Sigmoid colon (tissue), 7 donors: ENCODE measurements around the gene BANP. TPM values are rescaled to one million over a fixed set of nuclear protein-coding genes. Genes with fewer than 3 reads are reported as not detected.
"Not testable (repeated sequence)": the region's sequence is repeated elsewhere in the genome, so short reads cannot be mapped to it uniquely, and the experiment has no call there.

Experiments
- DNase-seq: peaks from one replicate; pipeline ENCODE4 v3.0.0-alpha.2; 2019
- H3K27ac ChIP-seq, 4 donors: fragments of 200-600 bp; sonication (generic); one replicate each; pipeline ENCODE4 v1.5.1; 2016 to 2019; ENCODE audit warnings: mild to moderate bottlenecking in 1 of 4
- H3K27me3 ChIP-seq, 3 donors: fragments of 200-600 bp; sonication (generic); one replicate each; pipeline ENCODE4 v1.5.1; 2019; ENCODE audit warnings: mild to moderate bottlenecking in 1 of 3
- H3K36me3 ChIP-seq, 4 donors: fragments of 200-600 bp; sonication (generic); one replicate each; pipeline ENCODE4 v1.5.1; 2016 to 2019
- H3K4me1 ChIP-seq, 4 donors: fragments of 200-600 bp; sonication (generic); one replicate each; pipeline ENCODE4 v1.5.1; 2017 to 2019
- H3K4me3 ChIP-seq, 4 donors: fragments of 200-600 bp; sonication (generic); one replicate each; pipeline ENCODE4 v1.5.1; 2017 to 2019; ENCODE audit warnings: mild to moderate bottlenecking in 2 of 4, moderate library complexity in 1 of 4
- H3K9me3 ChIP-seq, 4 donors: fragments of 200-600 bp in 3 of 4; sonication (generic) in 3 of 4; one replicate each; pipeline versions ENCODE4 v1.5.1 to v1.6.1; 2013 to 2019
- EP300 ChIP-seq, 4 donors: sonication (generic); formaldehyde crosslinking; IDR thresholded peaks; one replicate each; pipeline ENCODE4 v1.6.1; 2017; ENCODE audit warnings: antibody characterized with exemption in 4 of 4
- POLR2A ChIP-seq, 2 donors: fragments of 450-650 bp; IDR thresholded peaks; one replicate each; pipeline ENCODE4 v1.6.1; 2016; ENCODE audit warnings: antibody characterized with exemption in 2 of 2, mild to moderate bottlenecking in 2 of 2, moderate library complexity in 2 of 2
- POLR2AphosphoS5 ChIP-seq, 4 donors: sonication (generic); formaldehyde crosslinking; IDR thresholded peaks; one replicate each; pipeline ENCODE4 v1.6.1; 2017; ENCODE audit warnings: antibody characterized with exemption in 4 of 4
- WGBS, 2 donors: extraction: QIAGEN DNeasy Blood & Tissue Kit; methylation state at CpG; one replicate each; pipeline ENCODE4 v1.1.7; 2013; 5-methylcytosine and 5-hydroxymethylcytosine counted together
- intact Hi-C: fragments of 100-400 bp; cut with DNase I; formaldehyde crosslinking; loops from one replicate; pipeline ENCODE4 v1.15.1; 2023
- polyA plus RNA-seq, 3 donors: library from polyadenylated mRNA; stranded (reverse); fragments of 200-250 nt; gene quantifications; one replicate each; pipeline ENCODE4 v1.2.3, GENCODE V29; 2013
- total RNA-seq, 4 donors: library from RNA; depleted of rRNA; stranded (reverse); fragments of >200 nt; gene quantifications; one replicate each; pipeline ENCODE4 v1.1.0, GENCODE V29; 2016
- TF ChIP-seq, protein P1 (sequence below), 4 experiments: fragments of 450-650 bp in 3 of 4; fragments of 200-600 bp in 1 of 4; IDR thresholded peaks; one replicate each; pipeline ENCODE4 v1.5.1; 2016 to 2019; ENCODE audit warnings: antibody characterized with exemption in 4 of 4, mild to moderate bottlenecking in 3 of 4, moderate library complexity in 2 of 4
- donor health status: healthy with polysubstance abuse.
- donor health status: Bipolar disorder and iron deficiency.
- donor health status: healthy.

Gene BANP
- total and polyA plus RNA-seq, 7 donors: 8.4 to 31.0 (median 17.4) TPM

DNA sequence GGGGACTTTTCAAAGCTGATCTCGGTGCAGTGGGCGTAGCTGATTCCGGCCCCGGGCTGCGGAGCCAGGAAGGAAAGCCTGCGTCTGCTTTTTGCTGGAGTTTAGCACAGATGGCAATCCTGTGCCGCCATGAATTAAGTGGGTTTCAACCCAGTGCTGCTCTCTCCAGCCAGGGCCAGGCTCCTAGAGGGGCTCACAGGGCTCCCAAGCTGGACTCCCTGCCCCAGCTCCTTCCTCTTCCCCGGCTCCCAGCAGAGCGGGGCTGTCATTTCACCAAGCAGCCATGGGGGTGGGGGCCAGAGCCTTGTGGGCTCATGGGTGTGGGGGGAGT, 140.7 kb downstream of the BANP start:
- intact Hi-C loops, H3K4me3 ChIP-seq, H3K36me3 ChIP-seq, H3K27me3 ChIP-seq, H3K27ac ChIP-seq, DNase-seq, H3K4me1 ChIP-seq, H3K9me3 ChIP-seq: not testable (repeated sequence)
- WGBS, 2 donors: 42 to 58% methylated on average over 9 of the region's 9 CpGs

DNA sequence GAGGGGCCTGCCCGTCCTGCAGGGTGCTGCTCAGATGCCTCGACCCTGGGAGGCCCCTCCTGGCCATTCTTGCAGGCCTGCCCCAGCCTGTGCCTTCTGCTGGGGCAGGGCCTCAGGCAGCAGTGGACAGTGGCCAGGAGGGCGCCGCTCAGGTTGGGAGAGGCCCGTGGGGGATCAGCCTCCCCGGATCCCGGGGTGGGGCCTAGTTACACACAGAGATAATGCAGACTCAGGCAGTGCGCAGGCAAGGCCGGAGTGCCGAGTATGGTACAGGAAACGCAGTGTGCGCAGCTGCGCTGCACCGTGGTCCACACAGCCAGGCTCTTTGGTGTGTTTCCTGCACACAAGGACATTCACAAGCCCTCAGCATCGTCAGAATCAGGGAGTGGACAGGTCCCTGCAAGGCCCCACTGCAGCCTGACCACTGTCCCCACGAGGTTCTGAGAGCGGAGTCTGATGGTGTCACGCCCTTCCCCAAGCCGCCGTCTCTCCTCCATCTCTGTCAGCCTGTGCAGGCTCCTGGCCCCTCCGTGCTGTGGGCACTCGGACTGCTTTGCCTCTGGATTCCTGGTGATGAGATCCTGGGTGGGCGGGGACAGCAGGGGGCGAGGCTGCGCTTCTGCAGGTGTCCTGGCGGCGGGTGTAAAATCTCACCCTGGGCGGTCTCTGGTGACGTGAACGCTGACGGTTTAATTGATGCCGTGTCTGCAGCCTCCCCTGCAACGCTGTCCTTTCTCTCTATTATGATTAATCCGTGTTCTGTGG, 141.7 kb downstream of the BANP start:
- H3K4me1 ChIP-seq, intact Hi-C loops, H3K9me3 ChIP-seq, H3K27me3 ChIP-seq, H3K36me3 ChIP-seq, H3K4me3 ChIP-seq, H3K27ac ChIP-seq, DNase-seq: not testable (repeated sequence)
- 47 to 80% methylated on average over 32 to 33 of the region's 34 CpGs for WGBS, 2 donors

DNA sequence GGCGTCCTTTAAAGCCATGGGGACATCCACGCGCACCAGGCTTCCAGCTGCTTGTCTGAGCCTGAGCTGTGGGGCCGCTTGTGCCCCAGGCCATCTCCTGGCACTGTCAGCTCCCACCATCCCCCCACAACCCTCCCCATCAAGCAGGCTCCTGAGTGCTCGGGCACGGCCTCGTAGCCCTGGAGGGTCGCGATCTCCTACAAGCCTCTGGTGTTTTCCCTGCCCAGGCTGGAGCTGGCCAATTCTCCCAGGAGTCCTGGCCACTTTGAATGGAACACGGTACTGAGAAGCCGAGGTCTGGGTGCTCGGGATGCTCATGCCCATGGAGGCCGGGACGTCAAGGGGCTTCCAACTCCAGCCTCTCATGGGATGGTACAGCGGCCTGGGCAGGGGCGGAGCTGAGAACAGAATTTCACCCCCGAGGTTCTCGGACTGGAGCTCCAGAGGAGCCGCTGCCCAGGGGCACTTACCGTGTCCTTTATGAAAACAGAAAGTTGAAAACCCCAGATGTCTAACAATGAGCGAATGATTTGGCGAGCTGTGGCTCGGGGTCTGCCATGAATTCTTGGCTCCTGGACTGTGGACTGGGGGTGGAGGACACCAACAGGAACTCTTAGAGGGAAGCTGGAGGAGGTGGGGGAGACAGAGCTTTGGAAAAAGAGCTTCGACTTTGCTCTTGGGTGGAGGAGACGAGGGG, 142.5 kb downstream of the BANP start:
- 78 to 81% methylated on average over 22 of the region's 25 CpGs for WGBS, 2 donors
- H3K4me1 ChIP-seq, intact Hi-C loops, H3K27ac ChIP-seq, H3K4me3 ChIP-seq, H3K9me3 ChIP-seq, DNase-seq, H3K27me3 ChIP-seq, H3K36me3 ChIP-seq: not testable (repeated sequence)

DNA sequence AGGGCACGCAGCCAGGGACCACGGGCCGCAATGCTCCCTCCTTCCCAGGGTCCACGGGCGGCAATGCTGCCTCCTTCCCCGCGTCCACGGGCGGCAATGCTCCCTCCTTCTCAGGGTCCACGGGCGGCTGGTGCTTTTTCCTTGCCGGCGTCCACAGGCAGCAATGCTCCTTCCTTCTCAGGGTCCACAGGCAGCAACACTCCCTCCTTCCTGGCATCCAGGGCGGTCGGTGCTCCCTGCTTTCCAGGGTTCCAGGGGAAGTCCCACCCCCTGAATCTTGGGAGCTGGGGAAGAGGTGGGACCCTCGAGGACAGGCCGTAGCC, 143.0 kb downstream of the BANP start:
- H3K9me3 ChIP-seq, H3K27ac ChIP-seq, H3K4me1 ChIP-seq, intact Hi-C loops, H3K4me3 ChIP-seq, DNase-seq, H3K36me3 ChIP-seq: not testable (repeated sequence)
- 79 to 88% methylated on average over 17 of the region's 17 CpGs for WGBS, 2 donors
- H3K27me3 ChIP-seq: peaks cover 0 to 13% (median 6%) of the 10 kb centered on the region in 3 donors

DNA sequence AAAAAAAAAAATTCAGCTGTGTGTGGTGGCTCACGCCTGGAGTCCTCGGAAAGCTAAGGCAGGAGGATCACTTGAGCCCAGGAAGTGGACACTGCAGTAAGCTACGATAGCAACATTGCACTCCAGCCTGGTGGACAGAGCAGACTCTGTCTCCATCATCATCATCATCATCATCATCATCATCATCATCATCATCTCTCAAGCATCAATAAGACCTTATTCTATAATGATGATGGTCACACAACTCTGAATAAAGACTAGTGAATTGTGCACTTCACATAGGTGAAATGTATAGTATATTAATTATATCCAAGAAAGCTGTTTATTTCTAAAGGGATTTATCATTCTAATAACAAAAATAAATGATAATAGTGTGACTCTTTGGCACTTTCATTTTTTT, 143.7 kb downstream of the BANP start:
- intact Hi-C loops, H3K4me3 ChIP-seq: not testable (repeated sequence)
- WGBS, 2 donors: 88 to 90% methylated on average over 3 of the region's 3 CpGs

DNA sequence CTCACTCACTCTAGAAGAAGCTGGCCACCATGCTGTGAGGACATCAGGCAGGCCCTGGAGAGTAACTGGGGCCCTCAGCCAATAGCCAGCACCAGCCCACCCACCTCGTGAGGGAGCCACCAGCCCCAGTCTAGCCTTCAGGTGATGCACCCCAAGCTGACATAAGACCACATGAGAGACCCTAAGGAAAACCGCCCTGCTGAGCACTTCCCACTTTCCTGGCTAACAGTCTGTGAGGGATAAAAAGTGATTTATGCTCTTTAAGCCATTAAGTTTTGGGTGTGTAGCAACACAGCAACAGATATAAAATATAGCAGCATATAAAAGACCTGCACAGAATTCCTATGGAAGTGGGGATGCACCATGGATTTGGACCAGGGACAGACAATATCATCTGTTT, 145.4 kb downstream of the BANP start:
- WGBS, 2 donors: 64 to 82% methylated on average over 2 of the region's 2 CpGs
- H3K4me3 ChIP-seq: not testable (repeated sequence)

More for the DNA sequence above, 143.7 kb downstream of the BANP start:
- H3K27me3 ChIP-seq: peaks cover 0 to 19% (median 7%) of the 10 kb centered on the region in 3 donors
- not testable (repeated sequence) for H3K9me3 ChIP-seq, H3K4me1 ChIP-seq, DNase-seq, H3K27ac ChIP-seq, H3K36me3 ChIP-seq

DNA sequence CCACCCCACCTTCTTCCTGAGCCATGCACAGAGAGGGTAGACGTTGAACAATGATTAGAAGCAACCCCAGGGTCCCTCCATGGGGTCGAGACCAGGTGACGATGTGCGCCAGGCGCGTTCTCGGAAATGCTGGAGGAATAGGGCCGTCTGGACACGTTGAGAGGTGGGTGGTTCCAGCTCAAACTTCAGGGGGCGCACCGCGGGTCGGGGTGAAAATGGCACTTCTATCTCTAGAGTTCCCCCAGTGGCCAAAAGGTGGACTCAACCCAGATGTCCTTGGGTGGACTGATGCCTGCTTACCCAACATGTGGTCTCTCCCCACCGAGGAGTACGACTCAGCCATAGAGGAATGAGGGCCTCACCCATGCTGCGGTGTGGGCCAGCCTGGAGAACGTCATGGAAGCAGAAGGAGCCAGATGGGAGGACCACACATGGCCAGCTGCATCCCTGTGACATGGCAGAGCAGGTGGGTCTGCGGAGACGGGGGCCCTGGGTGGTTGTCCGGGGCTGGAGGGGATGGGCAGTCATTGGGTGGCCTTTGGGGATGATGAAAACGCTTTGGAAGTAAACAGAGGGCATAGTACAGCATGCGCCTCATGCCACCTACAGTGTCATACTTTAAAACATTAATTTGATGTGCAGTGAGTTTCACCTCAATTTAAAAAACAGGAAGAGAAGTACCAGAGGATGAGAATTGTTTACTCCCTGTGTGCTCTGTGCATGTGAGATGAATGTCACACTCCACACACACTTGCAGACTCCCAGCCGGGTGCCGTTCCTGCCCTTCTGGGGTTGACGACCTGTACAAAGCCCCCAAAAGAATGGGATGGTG, 147.7 kb downstream of the BANP start:
- H3K36me3 ChIP-seq, intact Hi-C loops, H3K4me3 ChIP-seq, H3K27ac ChIP-seq, DNase-seq, H3K9me3 ChIP-seq: not testable (repeated sequence)
- 85 to 87% methylated on average over 25 of the region's 25 CpGs for WGBS, 2 donors
- Histone ChIP-seq H3K4me1 (peaks cover 0 to 13% (median 6%) of the 10 kb centered on the region in 4 donors), H3K27me3 (peaks cover 6 to 56% (median 37%) of the 10 kb centered on the region in 3 donors)

More for the DNA sequence above, 145.4 kb downstream of the BANP start:
- H3K9me3 ChIP-seq, DNase-seq, intact Hi-C loops, H3K36me3 ChIP-seq, H3K27ac ChIP-seq: not testable (repeated sequence)
- Histone ChIP-seq H3K27me3 (peaks cover 6 to 37% (median 23%) of the 10 kb centered on the region in 3 donors), H3K4me1 (peaks cover 0 to 13% (median 6%) of the 10 kb centered on the region in 4 donors)

DNA sequence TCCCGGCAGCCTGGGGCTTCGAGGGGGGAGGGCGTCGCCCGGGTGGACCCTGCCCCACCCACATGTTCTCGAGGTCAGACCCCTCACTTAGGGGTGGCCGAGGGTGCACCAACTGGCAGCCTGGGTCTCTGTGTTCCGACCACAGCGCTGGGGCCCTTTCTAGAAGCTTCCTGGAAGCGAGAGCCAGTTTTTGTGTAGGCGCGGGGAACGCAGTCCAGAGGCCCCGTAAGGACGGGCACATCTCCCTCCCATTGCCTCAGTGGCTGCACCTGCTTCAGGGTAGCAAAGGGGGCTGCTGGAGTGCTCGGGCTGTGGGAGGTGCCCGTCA, 148.3 kb downstream of the BANP start:
- intact Hi-C loops: no loop called here
- Histone ChIP-seq H3K36me3 (no peaks in the 10 kb centered on the region), H3K4me3 (no peak overlapping the region), H3K27me3 (peaks cover 6 to 56% (median 37%) of the 10 kb centered on the region in 3 donors), H3K4me1 (peaks cover 0 to 13% (median 6%) of the 10 kb centered on the region in 4 donors), H3K9me3 (peaks cover 2 to 7% (median 6%) of the 10 kb centered on the region in 4 donors), H3K27ac (no peak overlapping the region)
- DNase-seq: no peak
- WGBS, 2 donors: 73 to 85% methylated on average over 17 of the region's 17 CpGs
- TF ChIP-seq POLR2AphosphoS5 (IDR thresholded peaks at IDR 0.05) (no peak), POLR2A (IDR thresholded peaks at IDR 0.05) (no peak), EP300 (IDR thresholded peaks at IDR 0.05) (no peak)
- TF ChIP-seq, protein P1, sequence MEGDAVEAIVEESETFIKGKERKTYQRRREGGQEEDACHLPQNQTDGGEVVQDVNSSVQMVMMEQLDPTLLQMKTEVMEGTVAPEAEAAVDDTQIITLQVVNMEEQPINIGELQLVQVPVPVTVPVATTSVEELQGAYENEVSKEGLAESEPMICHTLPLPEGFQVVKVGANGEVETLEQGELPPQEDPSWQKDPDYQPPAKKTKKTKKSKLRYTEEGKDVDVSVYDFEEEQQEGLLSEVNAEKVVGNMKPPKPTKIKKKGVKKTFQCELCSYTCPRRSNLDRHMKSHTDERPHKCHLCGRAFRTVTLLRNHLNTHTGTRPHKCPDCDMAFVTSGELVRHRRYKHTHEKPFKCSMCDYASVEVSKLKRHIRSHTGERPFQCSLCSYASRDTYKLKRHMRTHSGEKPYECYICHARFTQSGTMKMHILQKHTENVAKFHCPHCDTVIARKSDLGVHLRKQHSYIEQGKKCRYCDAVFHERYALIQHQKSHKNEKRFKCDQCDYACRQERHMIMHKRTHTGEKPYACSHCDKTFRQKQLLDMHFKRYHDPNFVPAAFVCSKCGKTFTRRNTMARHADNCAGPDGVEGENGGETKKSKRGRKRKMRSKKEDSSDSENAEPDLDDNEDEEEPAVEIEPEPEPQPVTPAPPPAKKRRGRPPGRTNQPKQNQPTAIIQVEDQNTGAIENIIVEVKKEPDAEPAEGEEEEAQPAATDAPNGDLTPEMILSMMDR (IDR thresholded peaks at IDR 0.05): no peak

DNA sequence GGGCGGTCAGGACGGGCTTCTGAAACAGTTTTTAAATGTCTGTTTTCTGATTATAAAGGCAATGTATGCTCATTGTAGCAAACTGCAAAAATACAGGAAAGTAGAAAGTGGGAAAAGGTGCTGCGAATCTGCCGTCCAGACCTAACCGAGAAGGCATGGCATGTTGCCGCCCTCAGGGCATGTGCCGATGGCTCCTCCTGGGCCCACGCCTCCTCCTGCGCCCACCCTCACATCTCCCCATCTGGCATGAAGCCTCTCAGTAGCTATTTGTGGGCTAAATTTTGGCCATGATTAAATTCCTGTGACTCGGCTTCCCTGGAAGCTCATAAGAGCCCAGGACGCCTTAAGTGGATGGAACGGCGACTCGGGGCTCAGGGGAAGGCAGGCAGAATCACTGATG, 148.7 kb downstream of the BANP start:
- intact Hi-C loops, H3K36me3 ChIP-seq, DNase-seq, H3K9me3 ChIP-seq, H3K4me3 ChIP-seq, H3K27ac ChIP-seq: not testable (repeated sequence)
- H3K27me3 ChIP-seq: peaks cover 6 to 56% (median 37%) of the 10 kb centered on the region in 3 donors
- WGBS, 2 donors: 84 to 86% methylated on average over 14 of the region's 14 CpGs
- peaks cover 0 to 13% (median 6%) of the 10 kb centered on the region in 4 donors for H3K4me1 ChIP-seq

DNA sequence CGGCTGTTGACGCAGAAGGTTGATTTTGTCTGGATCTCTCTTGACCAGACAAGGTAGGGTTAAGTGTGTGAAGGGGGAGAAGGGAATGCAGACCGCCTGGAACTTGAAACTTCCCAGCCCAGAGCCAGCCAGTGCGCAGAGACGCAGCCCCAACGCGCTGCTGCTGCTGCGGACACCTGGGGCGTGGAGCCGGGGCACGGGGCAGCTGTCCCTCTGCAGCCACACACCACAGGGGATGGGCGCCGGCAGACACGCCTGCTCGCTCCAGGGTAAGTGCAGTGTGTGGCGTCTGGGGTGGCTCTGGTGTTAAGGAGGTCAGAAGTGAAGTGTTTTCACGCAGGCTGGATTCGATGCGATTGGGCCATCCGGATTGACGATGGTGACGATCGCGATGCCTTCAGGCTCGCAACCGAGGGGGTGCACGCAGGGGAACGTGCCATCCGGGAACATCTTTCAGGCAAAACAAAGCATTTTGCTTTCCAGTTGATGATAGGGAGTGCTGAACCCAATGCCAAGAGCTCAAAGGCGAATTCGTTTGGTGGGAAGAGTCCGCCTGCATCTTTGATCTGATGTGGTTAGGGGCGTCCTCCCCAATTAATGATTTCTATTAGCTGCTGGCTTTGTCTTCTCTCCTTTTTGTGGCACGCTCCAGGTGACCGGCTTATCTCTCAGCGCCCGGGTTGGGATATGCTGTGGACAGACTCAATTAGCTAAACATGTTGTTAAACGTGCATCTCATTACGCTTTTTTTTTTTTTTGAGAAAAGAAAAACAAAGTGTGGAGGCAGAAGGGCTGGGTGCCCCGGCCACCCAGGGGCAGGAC, 149.8 kb downstream of the BANP start:
- H3K4me3 ChIP-seq: peak overlapping the region in 2 of 4 donors; percentile 10 to 19
- DNase-seq, intact Hi-C loops, H3K27ac ChIP-seq, H3K9me3 ChIP-seq, H3K36me3 ChIP-seq: not testable (repeated sequence)
- peaks cover 0 to 13% (median 6%) of the 10 kb centered on the region in 4 donors for H3K4me1 ChIP-seq
- peaks cover 6 to 56% (median 37%) of the 10 kb centered on the region in 3 donors for H3K27me3 ChIP-seq
- 28 to 36% methylated on average over 40 of the region's 40 CpGs for WGBS, 2 donors
